Progenitor cell of endocrine pancreas (in vitro differentiated cells): ENCODE data around the gene DMTF1. TPM values are rescaled to one million over a fixed set of nuclear protein-coding genes. Genes with fewer than 3 reads are reported as not detected.

Experiments
- DNase-seq: peaks from one replicate; pipeline ENCODE4 v3.0.0; 2021; ENCODE audit warnings: low spot score; ENCODE audit not compliant: unreplicated experiment
- H3K27ac Mint-ChIP-seq: 2 replicates; pipeline ENCODE4 v1.8.0; 2021; ENCODE audit warnings: mild to moderate bottlenecking, moderate library complexity, mixed read lengths
- H3K27me3 Mint-ChIP-seq: 2 replicates; pipeline ENCODE4 v1.8.0; 2021; ENCODE audit warnings: mixed read lengths
- H3K36me3 Mint-ChIP-seq: 2 replicates; pipeline ENCODE4 v1.8.0; 2022; ENCODE audit warnings: mixed read lengths; ENCODE audit not compliant: insufficient read depth
- H3K4me1 Mint-ChIP-seq: 2 replicates; pipeline ENCODE4 v1.8.0; 2021; ENCODE audit warnings: low read depth, mixed read lengths
- H3K4me3 Mint-ChIP-seq: 2 replicates; pipeline ENCODE4 v1.8.0; 2021; ENCODE audit warnings: low read depth, mild to moderate bottlenecking, moderate library complexity, mixed read lengths
- H3K9me3 Mint-ChIP-seq: 2 replicates; pipeline ENCODE4 v1.8.0; 2021; ENCODE audit warnings: low read depth, mixed read lengths
- total RNA-seq: library from RNA; stranded (reverse); gene quantifications from 2 replicates; pipeline ENCODE4 v1.2.1, GENCODE V29; 2021
- TF ChIP-seq, protein P1 (sequence below): fragments of 200-600 bp; sonication (generic); IDR thresholded peaks from one replicate; pipeline ENCODE4 v1.5.0; 2021; ENCODE audit warnings: antibody characterized with exemption, mild to moderate bottlenecking; ENCODE audit not compliant: unreplicated experiment

The DMTF1 gene
- total RNA-seq, 1 donor from 2014 or later = 180 TPM

- H3K9me3 Mint-ChIP-seq = no peaks in the 10 kb centered on the region
- TF ChIP-seq, protein P1, sequence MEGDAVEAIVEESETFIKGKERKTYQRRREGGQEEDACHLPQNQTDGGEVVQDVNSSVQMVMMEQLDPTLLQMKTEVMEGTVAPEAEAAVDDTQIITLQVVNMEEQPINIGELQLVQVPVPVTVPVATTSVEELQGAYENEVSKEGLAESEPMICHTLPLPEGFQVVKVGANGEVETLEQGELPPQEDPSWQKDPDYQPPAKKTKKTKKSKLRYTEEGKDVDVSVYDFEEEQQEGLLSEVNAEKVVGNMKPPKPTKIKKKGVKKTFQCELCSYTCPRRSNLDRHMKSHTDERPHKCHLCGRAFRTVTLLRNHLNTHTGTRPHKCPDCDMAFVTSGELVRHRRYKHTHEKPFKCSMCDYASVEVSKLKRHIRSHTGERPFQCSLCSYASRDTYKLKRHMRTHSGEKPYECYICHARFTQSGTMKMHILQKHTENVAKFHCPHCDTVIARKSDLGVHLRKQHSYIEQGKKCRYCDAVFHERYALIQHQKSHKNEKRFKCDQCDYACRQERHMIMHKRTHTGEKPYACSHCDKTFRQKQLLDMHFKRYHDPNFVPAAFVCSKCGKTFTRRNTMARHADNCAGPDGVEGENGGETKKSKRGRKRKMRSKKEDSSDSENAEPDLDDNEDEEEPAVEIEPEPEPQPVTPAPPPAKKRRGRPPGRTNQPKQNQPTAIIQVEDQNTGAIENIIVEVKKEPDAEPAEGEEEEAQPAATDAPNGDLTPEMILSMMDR = no peak
- peaks cover 1% of the 10 kb centered on the region for H3K36me3 Mint-ChIP-seq
Observed at GRCh38 chr7:87119581-87119980, 32.7 kb upstream of the DMTF1 start.

GRCh38 chr7:87123105-87123504, 29.1 kb upstream of the DMTF1 start:
- H3K4me3 Mint-ChIP-seq = no peak overlapping the region
- TF ChIP-seq, protein P1 = no peak
- no peaks in the 10 kb centered on the region for H3K9me3 Mint-ChIP-seq
- H3K4me1 Mint-ChIP-seq = peaks cover 2% of the 10 kb centered on the region
- H3K27me3 Mint-ChIP-seq = no peaks in the 10 kb centered on the region
- H3K36me3 Mint-ChIP-seq = no peaks in the 10 kb centered on the region
- no peak for DNase-seq
- H3K27ac Mint-ChIP-seq = no peak overlapping the region

More at GRCh38 chr7:87119581-87119980, 32.7 kb upstream of the DMTF1 start:
- H3K27ac Mint-ChIP-seq = no peak overlapping the region
- H3K4me3 Mint-ChIP-seq = no peak overlapping the region
- no peaks in the 10 kb centered on the region for H3K4me1 Mint-ChIP-seq
- DNase-seq = no peak
- no peaks in the 10 kb centered on the region for H3K27me3 Mint-ChIP-seq

DNA sequence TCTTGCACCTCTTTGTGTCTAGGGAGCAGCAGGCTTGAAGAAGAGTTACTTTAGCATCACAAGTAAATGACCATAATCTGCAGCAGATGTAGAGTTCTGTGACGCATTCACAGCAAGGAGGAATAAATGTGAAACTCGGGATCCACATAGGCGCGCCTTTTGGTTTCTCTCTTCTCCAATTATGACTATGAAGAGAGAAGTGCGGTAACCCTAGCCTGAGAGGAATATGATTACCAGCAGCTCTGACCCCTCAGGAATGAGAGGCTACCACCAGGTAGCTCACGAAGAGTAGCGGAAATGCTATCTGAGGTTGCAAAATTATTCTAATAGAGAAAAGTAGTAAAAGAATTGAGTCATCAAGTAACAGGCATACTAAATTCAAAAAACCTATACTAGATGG, 25.2 kb upstream of the DMTF1 start:
- Mint-ChIP-seq H3K9me3 (no peaks in the 10 kb centered on the region), H3K4me3 (no peak overlapping the region), H3K27me3 (no peaks in the 10 kb centered on the region), H3K36me3 (no peaks in the 10 kb centered on the region), H3K27ac (no peak overlapping the region), H3K4me1 (peaks cover 21% of the 10 kb centered on the region)
- TF ChIP-seq, protein P1 = no peak
- no peak for DNase-seq

GRCh38 chr7:87128861-87129267, 23.4 kb upstream of the DMTF1 start:
- Mint-ChIP-seq H3K4me1 (peaks cover 21% of the 10 kb centered on the region), H3K9me3 (no peaks in the 10 kb centered on the region), H3K27ac (peak overlapping the region; percentile 68), H3K36me3 (no peaks in the 10 kb centered on the region), H3K27me3 (no peaks in the 10 kb centered on the region), H3K4me3 (no peak overlapping the region)
- TF ChIP-seq, protein P1 = no peak
- DNase-seq = no peak

- H3K27ac Mint-ChIP-seq = peak overlapping the region; percentile 68
- H3K36me3 Mint-ChIP-seq = no peaks in the 10 kb centered on the region
- H3K27me3 Mint-ChIP-seq = no peaks in the 10 kb centered on the region
- H3K4me3 Mint-ChIP-seq = no peak overlapping the region
- peaks cover 21% of the 10 kb centered on the region for H3K4me1 Mint-ChIP-seq
- TF ChIP-seq, protein P1 = no peak
- no peak for DNase-seq
- no peaks in the 10 kb centered on the region for H3K9me3 Mint-ChIP-seq
Observed at GRCh38 chr7:87129332-87129731, 22.9 kb upstream of the DMTF1 start.
